HG03558 (cell line): ENCODE data around the gene FBXO36.

Source experiments
- ATAC-seq: cut with Tn5 transposase; IDR thresholded peaks from one replicate; pipeline ENCODE4 v1.9.1; 2021; ENCODE audit warnings: moderate number of reproducible peaks; ENCODE audit not compliant: unreplicated experiment; ENCODE audit errors: extremely low read depth

The FBXO36 gene

GRCh38 chr2:230042195-230042594 is 119.9 kb downstream of the FBXO36 start:
- ATAC-seq, result no peak

- no peak for ATAC-seq
Measured at GRCh38 chr2:230043025-230043424, 120.7 kb downstream of the FBXO36 start.

GRCh38 chr2:230043461-230043860 is 121.2 kb downstream of the FBXO36 start:
- ATAC-seq, result no peak

GRCh38 chr2:230046491-230046890 is 124.2 kb downstream of the FBXO36 start:
- ATAC-seq, result no peak

GRCh38 chr2:230048010-230048671 is 125.8 kb downstream of the FBXO36 start:
- ATAC-seq, result no peak

GRCh38 chr2:230050136-230050535 is 127.8 kb downstream of the FBXO36 start:
- ATAC-seq, result no peak

- no peak for ATAC-seq
Measured at GRCh38 chr2:230052299-230052698, 130.0 kb downstream of the FBXO36 start.

GRCh38 chr2:230053753-230054478 is 131.6 kb downstream of the FBXO36 start:
- ATAC-seq, result no peak

GRCh38 chr2:230060672-230061293 is 138.5 kb downstream of the FBXO36 start:
- ATAC-seq, result no peak
